GM23338 (cell line): ENCODE measurements around the gene SYNGR4. TPM values are rescaled to one million over a fixed set of nuclear protein-coding genes. Genes with fewer than 3 reads are reported as not detected.

Experiments used
- ATAC-seq: fragments of 200-7000 bp; cut with Tn5 transposase; 3 replicates; pipeline ENCODE4 v1.9.1; 2020
- DNase-seq: peaks from one replicate; pipeline ENCODE4 v3.0.0-alpha.2; 2015; ENCODE audit warnings: low spot score
- H2AFZ ChIP-seq: fragments of 200-600 bp; sonication (generic); 2 replicates; pipeline ENCODE4 v1.8.0; 2016; ENCODE audit warnings: antibody characterized with exemption, mild to moderate bottlenecking, moderate library complexity
- H3F3A ChIP-seq: fragments of 200-600 bp; sonication (generic); replicated peaks from 2 replicates; pipeline ENCODE4 v1.8.0; 2017; ENCODE audit warnings: antibody characterized with exemption, mixed run types, low read depth
- H3K27ac ChIP-seq: fragments of 200-600 bp; sonication (generic); 2 replicates; pipeline ENCODE4 v1.6.1; 2016; ENCODE audit warnings: low read depth
- H3K27me3 ChIP-seq: fragments of 200-600 bp; sonication (generic); 2 replicates; pipeline ENCODE4 v1.8.0; 2016; ENCODE audit warnings: mild to moderate bottlenecking, mixed run types, moderate library complexity; ENCODE audit not compliant: insufficient read depth
- H3K36me3 ChIP-seq: fragments of 200-600 bp; sonication (generic); 2 replicates; pipeline ENCODE4 v1.8.0; 2016; ENCODE audit warnings: mild to moderate bottlenecking; ENCODE audit not compliant: insufficient read depth
- H3K4me1 ChIP-seq: fragments of 200-600 bp; sonication (generic); 2 replicates; pipeline ENCODE4 v1.8.0; 2016; ENCODE audit warnings: mild to moderate bottlenecking, moderate library complexity; ENCODE audit not compliant: insufficient read depth
- H3K4me2 ChIP-seq: fragments of 200-600 bp; sonication (generic); 2 replicates; pipeline ENCODE4 v1.7.1; 2017; ENCODE audit warnings: mixed run types
- H3K4me3 ChIP-seq: fragments of 200-600 bp; sonication (generic); 2 replicates; pipeline ENCODE4 v1.6.1; 2016; ENCODE audit warnings: mixed run types
- H3K79me2 ChIP-seq: fragments of 200-600 bp; sonication (generic); replicated peaks from 2 replicates; pipeline ENCODE4 v1.8.0; 2017; ENCODE audit warnings: mild to moderate bottlenecking; ENCODE audit not compliant: insufficient read depth
- H3K9me2 ChIP-seq: fragments of 200-600 bp; sonication (generic); 2 replicates; pipeline ENCODE4 v1.8.0; 2017; ENCODE audit not compliant: insufficient read depth
- H4K20me1 ChIP-seq: fragments of 200-600 bp; sonication (generic); replicated peaks from 2 replicates; pipeline ENCODE4 v1.8.0; 2017; ENCODE audit warnings: mild to moderate bottlenecking; ENCODE audit not compliant: insufficient read depth
- H3K27ac Mint-ChIP-seq: 2 replicates; pipeline ENCODE4 v1.8.0; 2020; ENCODE audit warnings: inconsistent platforms, mild to moderate bottlenecking, moderate library complexity, mixed read lengths
- H3K27me3 Mint-ChIP-seq: 3 replicates; pipeline ENCODE4 v1.8.0; 2022; ENCODE audit warnings: low read depth, mild to moderate bottlenecking, moderate library complexity, mixed read lengths, inconsistent platforms; ENCODE audit not compliant: insufficient read depth, poor library complexity
- H3K36me3 Mint-ChIP-seq: 3 replicates; pipeline ENCODE4 v1.8.0; 2021; ENCODE audit warnings: low read depth, mild to moderate bottlenecking, inconsistent platforms, moderate library complexity, mixed read lengths
- H3K4me1 Mint-ChIP-seq: 3 replicates; pipeline ENCODE4 v1.8.0; 2020; ENCODE audit warnings: mild to moderate bottlenecking, inconsistent platforms, mixed read lengths
- H3K4me3 Mint-ChIP-seq: 3 replicates; pipeline ENCODE4 v1.8.0; 2021; ENCODE audit warnings: moderate library complexity, mild to moderate bottlenecking, inconsistent platforms, mixed read lengths
- H3K9me3 Mint-ChIP-seq: 3 replicates; pipeline ENCODE4 v1.8.0; 2020; ENCODE audit warnings: moderate library complexity, mild to moderate bottlenecking, inconsistent platforms, mixed read lengths
- CREB1 ChIP-seq: fragments of 250-450 bp; sonication (Bioruptor Pico); IDR thresholded peaks from 2 replicates; pipeline ENCODE4 v1.5.0; 2020; ENCODE audit warnings: low read depth, mild to moderate bottlenecking, moderate library complexity
- EZH2 ChIP-seq: fragments of 200-600 bp; sonication (generic); IDR thresholded peaks from one replicate; pipeline ENCODE4 v1.8.0; 2017; ENCODE audit warnings: antibody characterized with exemption, mild to moderate bottlenecking, low read depth; ENCODE audit not compliant: unreplicated experiment
- EZH2phosphoT487 ChIP-seq: fragments of 200-600 bp; sonication (generic); IDR thresholded peaks from one replicate; pipeline ENCODE4 v1.8.1; 2018; ENCODE audit warnings: antibody characterized with exemption; ENCODE audit not compliant: unreplicated experiment
- NANOG ChIP-seq: IDR thresholded peaks from 2 replicates; pipeline ENCODE4 v1.6.1; 2016; ENCODE audit warnings: antibody characterized with exemption, borderline replicate concordance
- POLR2AphosphoS5 ChIP-seq: IDR thresholded peaks from 2 replicates; pipeline ENCODE4 v1.6.1; 2016; ENCODE audit warnings: antibody characterized with exemption, low read depth
- ZNF114 ChIP-seq: fragments of 250-450 bp; sonication (Bioruptor Pico); IDR thresholded peaks from 2 replicates; pipeline ENCODE4 v1.5.0; 2020; ENCODE audit warnings: mild to moderate bottlenecking, moderate library complexity
- polyA plus RNA-seq: library from polyadenylated mRNA; unstranded; fragments of >200 nt; fragmentation: Nextera tagmentation; extraction: Ambion mirVana; gene quantifications from 2 replicates; pipeline ENCODE4 v1.2.1, GENCODE V29; 2016
- total RNA-seq: library from RNA; depleted of rRNA; stranded (reverse); fragments of >200 nt; shearing (Covaris generic); gene quantifications from 2 replicates; pipeline ENCODE4 v1.2.3, GENCODE V29; 2014
- TF ChIP-seq, protein P1 (sequence below): IDR thresholded peaks from one replicate; pipeline ENCODE4 v1.6.1; 2018; ENCODE audit warnings: antibody characterized with exemption; ENCODE audit not compliant: unreplicated experiment
- TF ChIP-seq, protein P2 (sequence below), 2 experiments: fragments of 200-600 bp in 1 of 2; sonication (generic) in 1 of 2; conservative IDR thresholded peaks; 2 replicates each; pipeline versions ENCODE4 v1.5.1 to v1.6.1; 2016 to 2017; ENCODE audit warnings: antibody characterized with exemption in 2 of 2, low read depth in 2 of 2, mild to moderate bottlenecking in 2 of 2, moderate library complexity in 1 of 2
- TF ChIP-seq, protein P3 (sequence below): IDR thresholded peaks from 2 replicates; pipeline ENCODE4 v1.6.1; 2016; ENCODE audit warnings: antibody characterized with exemption

SYNGR4 gene
- total and polyA plus RNA-seq, 2 experiments from 2014 or later: not detected

DNA sequence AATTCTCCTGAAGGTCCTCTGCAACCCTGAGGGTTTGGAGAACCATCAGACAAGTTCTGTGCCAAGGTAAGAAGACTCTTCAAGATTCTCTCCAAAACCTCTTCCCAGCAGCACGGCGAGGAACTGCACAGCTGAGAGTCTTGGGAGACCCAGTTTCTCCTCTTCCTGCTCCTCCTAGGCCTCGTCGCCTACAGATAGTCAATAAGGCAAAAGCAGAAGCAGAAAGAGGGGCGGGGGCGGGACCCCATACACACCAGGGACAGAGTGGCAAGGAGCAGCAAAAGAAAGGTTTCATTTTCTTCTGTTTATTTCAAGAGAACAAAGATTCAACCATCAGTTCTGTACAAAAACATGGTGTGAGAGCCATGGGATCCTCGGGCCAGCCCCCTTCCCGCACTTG is 18.1 kb downstream of the SYNGR4 start:
- H3K4me1 ChIP-seq: no peaks in the 10 kb centered on the region
- TF ChIP-seq NANOG (no peak), EZH2 (no peak), EZH2phosphoT487 (no peak), ZNF114 (CRISPR knock-in tag) (no peak), CREB1 (CRISPR knock-in tag) (no peak), POLR2AphosphoS5 (no peak)
- TF ChIP-seq, protein P1, sequence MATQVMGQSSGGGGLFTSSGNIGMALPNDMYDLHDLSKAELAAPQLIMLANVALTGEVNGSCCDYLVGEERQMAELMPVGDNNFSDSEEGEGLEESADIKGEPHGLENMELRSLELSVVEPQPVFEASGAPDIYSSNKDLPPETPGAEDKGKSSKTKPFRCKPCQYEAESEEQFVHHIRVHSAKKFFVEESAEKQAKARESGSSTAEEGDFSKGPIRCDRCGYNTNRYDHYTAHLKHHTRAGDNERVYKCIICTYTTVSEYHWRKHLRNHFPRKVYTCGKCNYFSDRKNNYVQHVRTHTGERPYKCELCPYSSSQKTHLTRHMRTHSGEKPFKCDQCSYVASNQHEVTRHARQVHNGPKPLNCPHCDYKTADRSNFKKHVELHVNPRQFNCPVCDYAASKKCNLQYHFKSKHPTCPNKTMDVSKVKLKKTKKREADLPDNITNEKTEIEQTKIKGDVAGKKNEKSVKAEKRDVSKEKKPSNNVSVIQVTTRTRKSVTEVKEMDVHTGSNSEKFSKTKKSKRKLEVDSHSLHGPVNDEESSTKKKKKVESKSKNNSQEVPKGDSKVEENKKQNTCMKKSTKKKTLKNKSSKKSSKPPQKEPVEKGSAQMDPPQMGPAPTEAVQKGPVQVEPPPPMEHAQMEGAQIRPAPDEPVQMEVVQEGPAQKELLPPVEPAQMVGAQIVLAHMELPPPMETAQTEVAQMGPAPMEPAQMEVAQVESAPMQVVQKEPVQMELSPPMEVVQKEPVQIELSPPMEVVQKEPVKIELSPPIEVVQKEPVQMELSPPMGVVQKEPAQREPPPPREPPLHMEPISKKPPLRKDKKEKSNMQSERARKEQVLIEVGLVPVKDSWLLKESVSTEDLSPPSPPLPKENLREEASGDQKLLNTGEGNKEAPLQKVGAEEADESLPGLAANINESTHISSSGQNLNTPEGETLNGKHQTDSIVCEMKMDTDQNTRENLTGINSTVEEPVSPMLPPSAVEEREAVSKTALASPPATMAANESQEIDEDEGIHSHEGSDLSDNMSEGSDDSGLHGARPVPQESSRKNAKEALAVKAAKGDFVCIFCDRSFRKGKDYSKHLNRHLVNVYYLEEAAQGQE: no peak
- TF ChIP-seq, protein P2, sequence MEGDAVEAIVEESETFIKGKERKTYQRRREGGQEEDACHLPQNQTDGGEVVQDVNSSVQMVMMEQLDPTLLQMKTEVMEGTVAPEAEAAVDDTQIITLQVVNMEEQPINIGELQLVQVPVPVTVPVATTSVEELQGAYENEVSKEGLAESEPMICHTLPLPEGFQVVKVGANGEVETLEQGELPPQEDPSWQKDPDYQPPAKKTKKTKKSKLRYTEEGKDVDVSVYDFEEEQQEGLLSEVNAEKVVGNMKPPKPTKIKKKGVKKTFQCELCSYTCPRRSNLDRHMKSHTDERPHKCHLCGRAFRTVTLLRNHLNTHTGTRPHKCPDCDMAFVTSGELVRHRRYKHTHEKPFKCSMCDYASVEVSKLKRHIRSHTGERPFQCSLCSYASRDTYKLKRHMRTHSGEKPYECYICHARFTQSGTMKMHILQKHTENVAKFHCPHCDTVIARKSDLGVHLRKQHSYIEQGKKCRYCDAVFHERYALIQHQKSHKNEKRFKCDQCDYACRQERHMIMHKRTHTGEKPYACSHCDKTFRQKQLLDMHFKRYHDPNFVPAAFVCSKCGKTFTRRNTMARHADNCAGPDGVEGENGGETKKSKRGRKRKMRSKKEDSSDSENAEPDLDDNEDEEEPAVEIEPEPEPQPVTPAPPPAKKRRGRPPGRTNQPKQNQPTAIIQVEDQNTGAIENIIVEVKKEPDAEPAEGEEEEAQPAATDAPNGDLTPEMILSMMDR (conservative IDR thresholded peaks at IDR 0.05; ENCODE audit: low read depth in 2 of 2): no peak
- TF ChIP-seq, protein P3, sequence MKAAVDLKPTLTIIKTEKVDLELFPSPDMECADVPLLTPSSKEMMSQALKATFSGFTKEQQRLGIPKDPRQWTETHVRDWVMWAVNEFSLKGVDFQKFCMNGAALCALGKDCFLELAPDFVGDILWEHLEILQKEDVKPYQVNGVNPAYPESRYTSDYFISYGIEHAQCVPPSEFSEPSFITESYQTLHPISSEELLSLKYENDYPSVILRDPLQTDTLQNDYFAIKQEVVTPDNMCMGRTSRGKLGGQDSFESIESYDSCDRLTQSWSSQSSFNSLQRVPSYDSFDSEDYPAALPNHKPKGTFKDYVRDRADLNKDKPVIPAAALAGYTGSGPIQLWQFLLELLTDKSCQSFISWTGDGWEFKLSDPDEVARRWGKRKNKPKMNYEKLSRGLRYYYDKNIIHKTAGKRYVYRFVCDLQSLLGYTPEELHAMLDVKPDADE: no peak
- ATAC-seq (no peak), DNase-seq (no peak)
- H3K9me3 Mint-ChIP-seq: no peaks in the 10 kb centered on the region
- peaks cover 22% of the 10 kb centered on the region for H3K36me3 ChIP-seq
- H3K9me2 ChIP-seq: no peaks in the 10 kb centered on the region
- H3K4me1 Mint-ChIP-seq: no peaks in the 10 kb centered on the region
- H3K27me3 ChIP-seq: no peaks in the 10 kb centered on the region
- H3K4me3 Mint-ChIP-seq: no peak overlapping the region
- H4K20me1 ChIP-seq: peaks cover 2% of the 10 kb centered on the region
- peaks cover 11% of the 10 kb centered on the region; the same call in 1 of the 2 replicates for H3F3A ChIP-seq
- no peak overlapping the region for H3K27ac ChIP-seq
- no peaks in the 10 kb centered on the region for H3K79me2 ChIP-seq
- H3K4me2 ChIP-seq: no peak overlapping the region
- H3K4me3 ChIP-seq: no peak overlapping the region
- H3K36me3 Mint-ChIP-seq: peaks cover 58% of the 10 kb centered on the region
- H3K27ac Mint-ChIP-seq: no peak overlapping the region
- peaks cover 5% of the 10 kb centered on the region for H3K27me3 Mint-ChIP-seq
- H2AFZ ChIP-seq: no peak overlapping the region
